K562 (cell line): ENCODE measurements around the gene PTPRT. TPM values are rescaled to one million over a fixed set of nuclear protein-coding genes. Genes with fewer than 3 reads are reported as not detected.

Source experiments
- ATAC-seq: fragments of 200-7000 bp; cut with Tn5 transposase; 3 replicates; pipeline ENCODE4 v1.9.1; 2020; ENCODE audit warnings: moderate library complexity
- BruUV-seq: library from RNA; stranded (reverse); fragments of 400-500 nt; replicated peaks from 2 replicates; lab custom pipeline; 2021; lab: Mats Ljungman, UMichigan
- CTCF ChIA-PET: fragments of 300-600 bp; formaldehyde crosslinking; extraction: SDS; loops from one replicate; lab custom pipeline; 2021; ENCODE audit warnings: low intra/inter-chr PET ratio; lab: Yijun Ruan, JAX
- POLR2A ChIA-PET: fragments of 300-600, 350-650 bp; sonication (Branson Sonifier 250); formaldehyde crosslinking; extraction: SDS; loops from one replicate; lab custom pipeline; 2021; ENCODE audit warnings: antibody characterized with exemption, inconsistent platforms; lab: Yijun Ruan, JAX
- DNase-seq, 4 experiments: peaks; one replicate each; pipeline versions ENCODE4 v3.0.0 to v3.0.0-alpha.2; 2011 to 2018; ENCODE audit warnings: low spot score in 3 of 4, mixed read lengths in 3 of 4; ENCODE audit errors: extremely low read depth in 1 of 4
- FAIRE-seq: peaks from 2 replicates; lab custom pipeline; 2011; peaks lifted over from hg19 to GRCh38; lab: Jason Lieb, UNC
- H2AFZ ChIP-seq: 2 replicates; pipeline ENCODE4 v1.6.0; 2011; ENCODE audit warnings: low read depth, low read length, control low read depth, inconsistent platforms
- H3K27ac ChIP-seq: fragments of 200-600 bp; 3 replicates; pipeline ENCODE4 v1.8.0; 2011; ENCODE audit warnings: low read depth, mild to moderate bottlenecking, control low read depth, inconsistent platforms, low read length, moderate library complexity, mixed read lengths; ENCODE audit errors: extremely low read depth
- H3K27me3 ChIP-seq, 2 experiments: fragments of 300-600 bp in 1 of 2; 2 replicates in 1 of 2; 3 replicates in 1 of 2; pipeline versions ENCODE4 v1.6.0 to v1.8.0; 2011; ENCODE audit warnings: inconsistent platforms in 2 of 2, low read length in 2 of 2, mild to moderate bottlenecking in 1 of 2, mixed read lengths in 1 of 2, moderate library complexity in 1 of 2; ENCODE audit not compliant: control insufficient read depth in 2 of 2, insufficient read depth in 2 of 2
- H3K36me3 ChIP-seq: fragments of 300-600 bp; 3 replicates; pipeline ENCODE4 v1.8.0; 2011; ENCODE audit warnings: mild to moderate bottlenecking, low read length, inconsistent platforms; ENCODE audit not compliant: control insufficient read depth, insufficient read depth
- H3K4me1 ChIP-seq, 2 experiments: fragments of 200-600 bp in 1 of 2; replicated peaks in 1 of 2; 2 replicates in 1 of 2; 3 replicates in 1 of 2; pipeline versions ENCODE4 v1.5.1 to v1.8.0; 2011; ENCODE audit warnings: inconsistent platforms in 2 of 2, low read length in 2 of 2, mild to moderate bottlenecking in 1 of 2, mixed read lengths in 1 of 2, moderate library complexity in 1 of 2; ENCODE audit not compliant: control insufficient read depth in 2 of 2, insufficient read depth in 2 of 2
- H3K4me2 ChIP-seq: 2 replicates; pipeline ENCODE4 v1.6.1; 2011; ENCODE audit warnings: low read length, control low read depth, inconsistent platforms, mixed read lengths; ENCODE audit not compliant: insufficient read depth
- H3K4me3 ChIP-seq: fragments of 200-600 bp; sonication (generic), shearing (Covaris generic); 2 replicates; pipeline ENCODE4 v1.5.1; 2016; ENCODE audit warnings: control low read depth, inconsistent platforms
- H3K79me2 ChIP-seq: fragments of 200-600 bp; 3 replicates; pipeline ENCODE4 v1.8.0; 2011; ENCODE audit warnings: low read length, inconsistent platforms; ENCODE audit not compliant: control insufficient read depth, insufficient read depth
- H3K9ac ChIP-seq, 2 experiments: 2 replicates each; pipeline versions ENCODE4 v1.6.0 to v1.6.1; 2011; ENCODE audit warnings: low read depth in 2 of 2, low read length in 2 of 2, control low read depth in 1 of 2, inconsistent platforms in 1 of 2, mild to moderate bottlenecking in 1 of 2, mixed read lengths in 1 of 2; ENCODE audit not compliant: insufficient read depth in 1 of 2
- H3K9me1 ChIP-seq: one replicate; pipeline ENCODE4 v1.6.0; 2011; ENCODE audit warnings: inconsistent platforms, mild to moderate bottlenecking, low read length, moderate library complexity; ENCODE audit not compliant: control insufficient read depth, insufficient read depth
- H3K9me3 ChIP-seq: replicated peaks from 2 replicates; pipeline ENCODE4 v1.5.1; 2011; ENCODE audit warnings: low read depth, low read length, inconsistent platforms; ENCODE audit not compliant: control insufficient read depth, insufficient read depth
- H4K20me1 ChIP-seq: replicated peaks from 2 replicates; pipeline ENCODE4 v1.6.1; 2011; ENCODE audit warnings: low read length, inconsistent platforms, mixed read lengths; ENCODE audit not compliant: control insufficient read depth, insufficient read depth
- CBFA2T3 ChIP-seq: fragments of 450-650 bp; IDR thresholded peaks from 2 replicates; pipeline ENCODE4 v1.6.1; 2017
- NCOA4 ChIP-seq: fragments of 450-650 bp; IDR thresholded peaks from 2 replicates; pipeline ENCODE4 v1.6.1; 2018; ENCODE audit warnings: mild to moderate bottlenecking; ENCODE audit not compliant: partially characterized antibody
- TAF15 ChIP-seq: fragments of 200-400 bp; formaldehyde crosslinking; IDR thresholded peaks from 2 replicates; pipeline ENCODE4 v1.6.1; 2017; ENCODE audit warnings: mild to moderate bottlenecking, low read depth, low read length, moderate library complexity
- ZNF316 ChIP-seq: fragments of 450-650 bp; IDR thresholded peaks from 2 replicates; pipeline ENCODE4 v1.6.1; 2016
- ZNF318 ChIP-seq, 2 experiments: fragments of 450-650 bp; IDR thresholded peaks; 2 replicates each; pipeline ENCODE4 v1.6.1; 2016; ENCODE audit warnings: mild to moderate bottlenecking in 2 of 2, borderline replicate concordance in 1 of 2, low read depth in 1 of 2, moderate library complexity in 1 of 2
- WGBS: fragments of 100-300 bp; shearing (Covaris generic); methylation state at CpG from one replicate; pipeline ENCODE4 v1.1.6; 2016; ENCODE audit warnings: low coverage, mixed read lengths; ENCODE audit not compliant: insufficient coverage; ENCODE audit errors: missing lambda C conversion rate; 5-methylcytosine and 5-hydroxymethylcytosine counted together
- in situ Hi-C: fragments of 300-500 bp; cut with MboI; formaldehyde crosslinking; loops from 4 replicates; pipeline ENCODE4 v1.15.0; 2018; ENCODE audit warnings: inconsistent platforms, mixed read lengths
- intact Hi-C: fragments of 100-400 bp; cut with micrococcal nuclease; formaldehyde crosslinking; loops from 2 replicates; pipeline ENCODE4 v1.14.2; 2022
- polyA plus RNA-seq, 8 experiments: library from polyadenylated mRNA; depleted of rRNA in 4 of 8; stranded (reverse) in 5 of 8; unstranded in 3 of 8; fragments of >200 nt; fragmentation: Nextera tagmentation in 2 of 8; fragmentation: Illumina TruSeq in 1 of 8; extraction: Ambion mirVana in 2 of 8; extraction: Trizol in 1 of 8; gene quantifications; 2 replicates each; pipeline versions ENCODE4 v1.2.1 to v1.2.3, GENCODE V29; 2011 to 2014; ENCODE audit warnings: inconsistent platforms in 1 of 8, missing spikeins in 1 of 8
- total RNA-seq, 7 experiments: library from RNA; depleted of rRNA in 6 of 7; stranded (reverse); fragments of >200 nt in 6 of 7; fragmentation: Illumina TruSeq in 2 of 7; extraction: Trizol in 2 of 7; gene quantifications; 2 replicates each; pipeline versions ENCODE4 v1.2.1 to v1.2.3, GENCODE V29; 2011 to 2021; ENCODE audit warnings: low replicate concordance in 1 of 7

The PTPRT gene
- total and polyA plus RNA-seq, 9 of the 15 experiments (the other 6 are each of a cell fraction or from before 2014, with no cell fraction given): not detected

- no peak for TF ChIP-seq ZNF318 (IDR thresholded peaks at IDR 0.05; ENCODE audit: borderline replicate concordance in 1 of 2, low read depth in 1 of 2)
- TF ChIP-seq, all 486 proteins: peak for 0
Observed at GRCh38 chr20:42530191-42530590, 659.5 kb downstream of the PTPRT start (continued).

GRCh38 chr20:42524058-42524457 is 665.6 kb downstream of the PTPRT start:
- DNase-seq (no peak), FAIRE-seq (no peak), ATAC-seq (no peak)
- no peaks in the 10 kb centered on the region for H3K4me1 ChIP-seq
- H3K79me2 ChIP-seq: no peaks in the 10 kb centered on the region
- in situ Hi-C loops: no loop called here
- no peak overlapping the region for H2AFZ ChIP-seq
- no peak overlapping the region for H3K27ac ChIP-seq
- no peak overlapping the region for H3K9ac ChIP-seq
- H3K4me3 ChIP-seq: no peak overlapping the region
- H3K36me3 ChIP-seq: no peaks in the 10 kb centered on the region
- 0% methylated on average over 1 of the region's 1 CpG for whole genome bisulfite sequencing
- no peak for TF ChIP-seq TAF15
- no peak for TF ChIP-seq NCOA4
- no peak for TF ChIP-seq CBFA2T3
- 0 out of 2 replicates have a peak, but pooled peaks have one; percentile 12 for TF ChIP-seq ZNF316
- CTCF ChIA-PET: no interaction called here
- H3K9me1 ChIP-seq: no peaks in the 10 kb centered on the region
- no TSS peak for BruUV-seq
- no peaks in the 10 kb centered on the region for H3K9me3 ChIP-seq
- no peaks in the 10 kb centered on the region for H3K27me3 ChIP-seq
- H4K20me1 ChIP-seq: no peaks in the 10 kb centered on the region
- H3K4me2 ChIP-seq: no peak overlapping the region
- intact Hi-C loops: no loop called here
- POLR2A ChIA-PET: no interaction called here
